ENCODE data around the gene KCNJ9. TPM values are rescaled to one million over a fixed set of nuclear protein-coding genes. Genes with fewer than 3 reads are reported as not detected.

The KCNJ9 gene
- total and polyA plus RNA-seq, 2 of the 13 experiments (the other 11 are each of a cell fraction or from before 2014, with no cell fraction given): not detected

DNA sequence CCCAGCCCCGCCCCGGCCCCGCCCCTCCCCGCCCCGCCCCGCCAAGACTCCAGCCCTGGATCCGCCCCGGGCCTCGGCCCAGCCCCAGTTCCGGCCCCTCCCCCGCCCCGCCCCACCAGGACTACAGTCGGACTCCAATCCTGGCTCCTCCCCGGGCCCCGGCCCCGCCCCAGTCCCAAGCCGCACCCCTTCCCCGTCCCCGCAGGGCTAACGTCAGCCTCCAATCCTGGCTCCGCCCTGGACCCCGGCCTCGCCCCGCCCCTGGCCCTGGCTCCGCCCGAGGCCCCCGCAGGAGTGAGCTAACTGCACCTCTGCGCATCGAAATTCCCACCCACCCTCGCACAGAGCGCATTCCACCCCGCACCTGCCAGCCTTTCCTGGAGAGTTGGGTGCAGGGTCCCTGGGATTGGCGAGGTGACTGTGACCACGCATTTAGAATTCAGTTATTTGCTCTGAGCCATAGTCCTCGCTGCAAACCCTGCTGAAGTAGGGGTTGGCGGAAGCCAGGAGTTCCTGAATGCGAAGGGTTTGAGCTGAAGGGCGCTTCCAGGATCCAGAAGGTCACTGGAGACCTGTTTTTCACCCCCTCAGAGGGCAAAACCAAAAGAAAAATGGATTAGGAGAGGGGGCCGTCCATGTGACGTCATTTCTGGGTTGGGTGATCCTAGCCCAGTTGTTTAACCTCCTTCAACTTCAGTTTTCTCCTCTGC, 17.7 kb downstream of the KCNJ9 start (continued):
- no peak for TF ChIP-seq ZNF574 (CRISPR knock-in tag; IDR thresholded peaks at IDR 0.05)
- no peak for TF ChIP-seq SMARCC2 (IDR thresholded peaks at IDR 0.05)
- TF ChIP-seq RFXAP (CRISPR knock-in tag; IDR thresholded peaks at IDR 0.05; ENCODE audit: borderline replicate concordance): no peak
- TF ChIP-seq SMC3 (IDR thresholded peaks at IDR 0.05; ENCODE audit: low read length): no peak
- TF ChIP-seq, protein P1, sequence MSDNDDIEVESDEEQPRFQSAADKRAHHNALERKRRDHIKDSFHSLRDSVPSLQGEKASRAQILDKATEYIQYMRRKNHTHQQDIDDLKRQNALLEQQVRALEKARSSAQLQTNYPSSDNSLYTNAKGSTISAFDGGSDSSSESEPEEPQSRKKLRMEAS (IDR thresholded peaks at IDR 0.05): peak; percentile 34; the same call in 1 of the 2 replicates
- TF ChIP-seq HDAC1 (CRISPR knock-in tag; IDR thresholded peaks at IDR 0.05): no peak
- no peak for TF ChIP-seq ZNF549 (CRISPR knock-in tag; IDR thresholded peaks at IDR 0.05)
- no peak for TF ChIP-seq ZNF20 (CRISPR knock-in tag; IDR thresholded peaks at IDR 0.05)
- TF ChIP-seq ZBTB26 (CRISPR knock-in tag; IDR thresholded peaks at IDR 0.05; ENCODE audit: borderline replicate concordance): no peak
- TF ChIP-seq TEAD2 (CRISPR knock-in tag; IDR thresholded peaks at IDR 0.05): no peak
- TF ChIP-seq RXRA (CRISPR knock-in tag; IDR thresholded peaks at IDR 0.05): peak; percentile 51; the same call in 1 of the 2 replicates
- TF ChIP-seq POLR2AphosphoS5 (IDR thresholded peaks at IDR 0.05; ENCODE audit: low read depth, low read length): peak; percentile 61
- no peak for TF ChIP-seq KDM6A (CRISPR knock-in tag; IDR thresholded peaks at IDR 0.05; ENCODE audit: low read depth)
- TF ChIP-seq, protein P2, sequence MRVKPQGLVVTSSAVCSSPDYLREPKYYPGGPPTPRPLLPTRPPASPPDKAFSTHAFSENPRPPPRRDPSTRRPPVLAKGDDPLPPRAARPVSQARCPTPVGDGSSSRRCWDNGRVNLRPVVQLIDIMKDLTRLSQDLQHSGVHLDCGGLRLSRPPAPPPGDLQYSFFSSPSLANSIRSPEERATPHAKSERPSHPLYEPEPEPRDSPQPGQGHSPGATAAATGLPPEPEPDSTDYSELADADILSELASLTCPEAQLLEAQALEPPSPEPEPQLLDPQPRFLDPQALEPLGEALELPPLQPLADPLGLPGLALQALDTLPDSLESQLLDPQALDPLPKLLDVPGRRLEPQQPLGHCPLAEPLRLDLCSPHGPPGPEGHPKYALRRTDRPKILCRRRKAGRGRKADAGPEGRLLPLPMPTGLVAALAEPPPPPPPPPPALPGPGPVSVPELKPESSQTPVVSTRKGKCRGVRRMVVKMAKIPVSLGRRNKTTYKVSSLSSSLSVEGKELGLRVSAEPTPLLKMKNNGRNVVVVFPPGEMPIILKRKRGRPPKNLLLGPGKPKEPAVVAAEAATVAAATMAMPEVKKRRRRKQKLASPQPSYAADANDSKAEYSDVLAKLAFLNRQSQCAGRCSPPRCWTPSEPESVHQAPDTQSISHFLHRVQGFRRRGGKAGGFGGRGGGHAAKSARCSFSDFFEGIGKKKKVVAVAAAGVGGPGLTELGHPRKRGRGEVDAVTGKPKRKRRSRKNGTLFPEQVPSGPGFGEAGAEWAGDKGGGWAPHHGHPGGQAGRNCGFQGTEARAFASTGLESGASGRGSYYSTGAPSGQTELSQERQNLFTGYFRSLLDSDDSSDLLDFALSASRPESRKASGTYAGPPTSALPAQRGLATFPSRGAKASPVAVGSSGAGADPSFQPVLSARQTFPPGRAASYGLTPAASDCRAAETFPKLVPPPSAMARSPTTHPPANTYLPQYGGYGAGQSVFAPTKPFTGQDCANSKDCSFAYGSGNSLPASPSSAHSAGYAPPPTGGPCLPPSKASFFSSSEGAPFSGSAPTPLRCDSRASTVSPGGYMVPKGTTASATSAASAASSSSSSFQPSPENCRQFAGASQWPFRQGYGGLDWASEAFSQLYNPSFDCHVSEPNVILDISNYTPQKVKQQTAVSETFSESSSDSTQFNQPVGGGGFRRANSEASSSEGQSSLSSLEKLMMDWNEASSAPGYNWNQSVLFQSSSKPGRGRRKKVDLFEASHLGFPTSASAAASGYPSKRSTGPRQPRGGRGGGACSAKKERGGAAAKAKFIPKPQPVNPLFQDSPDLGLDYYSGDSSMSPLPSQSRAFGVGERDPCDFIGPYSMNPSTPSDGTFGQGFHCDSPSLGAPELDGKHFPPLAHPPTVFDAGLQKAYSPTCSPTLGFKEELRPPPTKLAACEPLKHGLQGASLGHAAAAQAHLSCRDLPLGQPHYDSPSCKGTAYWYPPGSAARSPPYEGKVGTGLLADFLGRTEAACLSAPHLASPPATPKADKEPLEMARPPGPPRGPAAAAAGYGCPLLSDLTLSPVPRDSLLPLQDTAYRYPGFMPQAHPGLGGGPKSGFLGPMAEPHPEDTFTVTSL (CRISPR knock-in tag; IDR thresholded peaks at IDR 0.05; ENCODE audit: borderline replicate concordance): no peak
- no peak for TF ChIP-seq ZNF329 (CRISPR knock-in tag; IDR thresholded peaks at IDR 0.05; ENCODE audit: low read depth)
- TF ChIP-seq SNAPC2 (CRISPR knock-in tag; IDR thresholded peaks at IDR 0.05): no peak
- no peak for TF ChIP-seq KLF13 (CRISPR knock-in tag; IDR thresholded peaks at IDR 0.05)
- TF ChIP-seq ZBTB44 (CRISPR knock-in tag; IDR thresholded peaks at IDR 0.05): no peak
- no peak; the same call in 1 of the 2 replicates for TF ChIP-seq KDM5A (IDR thresholded peaks at IDR 0.05; ENCODE audit: borderline replicate concordance, low read length)
- TF ChIP-seq GZF1 (CRISPR knock-in tag; IDR thresholded peaks at IDR 0.05): no peak
